Measurements from ENCODE around the gene EP400.
"Not testable (repeated sequence)": the region's sequence is repeated elsewhere in the genome, so short reads cannot be mapped to it uniquely, and the experiment has no call there.

EP400 gene

GRCh38 chr12:132070298-132070697 is 120.6 kb downstream of the EP400 start:
- DNase-seq, result no peak

DNA sequence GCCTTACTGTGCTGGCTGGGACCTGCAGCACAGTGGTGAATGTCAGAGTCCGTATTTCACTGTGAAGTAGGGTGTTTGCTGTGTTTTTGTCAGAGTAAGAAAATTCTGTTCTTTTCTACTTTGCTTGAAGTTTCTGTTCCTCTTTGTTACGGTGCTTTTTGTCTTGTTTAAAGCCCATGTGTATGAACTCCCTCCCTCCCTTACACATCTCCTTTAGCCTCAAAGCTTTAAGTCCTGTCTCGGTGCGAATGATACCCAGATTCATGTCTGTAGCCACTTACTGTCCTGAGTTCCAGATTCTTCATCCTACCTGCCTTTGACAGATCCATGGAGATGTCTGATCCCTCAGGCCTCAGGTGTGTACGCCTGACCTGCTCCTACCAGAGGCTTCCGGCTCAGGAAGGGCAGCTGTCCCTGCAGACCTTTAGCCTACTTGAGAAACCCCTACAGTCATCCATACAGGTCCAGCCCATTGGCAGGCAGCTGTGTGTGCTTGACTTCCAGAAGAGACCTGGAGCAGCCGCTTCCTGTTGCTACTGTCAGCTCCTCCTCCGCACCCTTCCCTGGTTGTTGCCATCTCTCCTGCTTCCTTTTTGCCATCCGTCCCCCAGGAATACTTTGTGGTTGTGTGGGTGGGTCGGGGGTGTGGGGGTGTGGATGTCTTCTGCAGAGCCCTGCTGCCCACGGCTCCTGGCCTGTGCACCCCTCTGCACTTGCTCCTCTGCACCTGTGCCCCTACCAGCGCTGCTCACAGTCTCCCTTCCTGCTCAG is 121.5 kb downstream of the EP400 start:
- DNase-seq, result no peak

DNA sequence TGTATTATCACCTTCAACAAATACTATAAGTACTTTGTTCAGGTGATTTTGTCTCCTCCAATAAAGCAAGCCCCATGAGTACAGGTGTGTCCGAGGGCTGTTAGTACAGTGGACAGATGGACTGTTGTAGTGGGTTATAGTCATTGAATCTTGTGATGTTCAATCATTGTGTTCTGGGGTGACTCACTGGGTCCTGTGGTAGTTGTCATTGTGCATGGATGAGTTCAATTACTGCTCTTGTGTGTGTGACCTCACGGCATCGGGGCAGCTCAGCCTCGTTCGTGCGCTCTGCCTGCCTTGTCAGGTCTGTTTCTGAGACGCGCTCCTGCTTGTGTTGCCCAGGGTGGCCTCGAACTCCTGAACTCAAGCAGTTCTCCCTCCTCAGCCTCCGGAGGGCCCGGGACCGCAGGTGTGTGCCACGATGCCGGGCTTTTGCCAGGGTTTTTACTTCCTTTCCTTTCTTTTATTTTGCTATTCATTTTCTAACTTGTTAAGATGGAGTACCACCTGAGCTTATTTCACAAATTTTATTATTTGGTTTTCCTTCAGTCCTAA is 122.2 kb downstream of the EP400 start:
- DNase-seq, result no peak

GRCh38 chr12:132074216-132074615 is 124.5 kb downstream of the EP400 start:
- no peak for DNase-seq

GRCh38 chr12:132075026-132075713 is 125.4 kb downstream of the EP400 start:
- no peak for DNase-seq

GRCh38 chr12:132075714-132076553 is 126.2 kb downstream of the EP400 start:
- DNase-seq, result no peak

GRCh38 chr12:132076711-132077110 is 127.0 kb downstream of the EP400 start:
- no peak for DNase-seq

DNA sequence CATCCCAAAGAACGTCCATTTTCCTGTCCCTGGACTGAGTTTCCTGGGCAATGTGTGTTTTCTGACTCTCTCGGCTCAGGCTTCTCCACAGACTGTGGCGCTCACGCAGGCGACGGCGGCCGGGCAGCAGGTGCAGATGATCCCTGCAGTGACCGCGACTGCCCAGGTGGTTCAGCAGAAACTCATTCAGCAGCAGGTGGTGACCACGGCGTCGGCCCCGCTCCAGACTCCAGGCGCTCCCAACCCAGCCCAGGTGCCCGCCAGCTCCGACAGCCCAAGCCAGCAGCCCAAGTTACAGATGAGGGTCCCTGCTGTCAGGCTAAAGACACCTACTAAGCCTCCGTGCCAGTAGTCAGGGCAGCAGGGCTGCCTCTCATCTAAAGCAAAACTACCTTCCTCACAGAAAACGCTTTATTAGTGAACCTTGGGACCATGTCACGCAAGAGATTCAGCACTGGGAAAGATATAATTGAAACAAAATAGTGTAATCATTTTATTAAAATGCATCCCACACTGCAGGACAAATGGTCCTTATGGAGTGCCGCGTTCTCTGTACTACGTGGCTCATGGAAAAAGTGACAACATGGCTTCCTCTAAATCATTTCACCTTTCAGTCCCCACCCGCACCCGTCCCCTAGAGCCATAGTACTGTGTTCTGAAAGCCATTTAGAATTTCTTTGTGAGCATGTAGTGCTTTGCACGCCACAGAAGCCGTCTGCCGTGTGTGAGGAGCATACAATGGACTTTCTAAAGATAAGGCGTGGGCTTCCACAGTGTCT is 127.8 kb downstream of the EP400 start:
- DNase-seq, result no peak

GRCh38 chr12:132078190-132078589 is 128.4 kb downstream of the EP400 start:
- DNase-seq, result no peak

DNA sequence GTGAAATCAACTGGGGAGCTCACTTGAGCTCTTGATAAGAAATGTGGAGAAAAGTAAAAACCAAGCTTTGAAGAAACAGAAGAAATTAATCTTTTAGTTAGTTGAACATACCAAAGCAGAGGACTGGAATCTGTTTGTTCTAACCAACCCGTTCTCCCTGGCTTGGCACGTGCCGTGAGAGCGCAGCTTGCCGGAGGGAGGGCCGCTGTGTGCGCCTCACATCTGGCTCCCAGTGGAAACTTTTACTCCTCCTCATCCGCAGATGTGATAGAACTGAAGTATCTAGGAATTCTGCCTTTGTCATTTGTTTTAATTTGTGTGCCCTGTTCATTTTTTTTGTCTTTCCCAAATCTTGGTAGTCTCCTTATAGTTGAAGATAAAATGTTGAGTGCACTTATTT is 129.5 kb downstream of the EP400 start:
- no peak for DNase-seq

GRCh38 chr12:132079695-132080094 is 130.0 kb downstream of the EP400 start:
- no peak for DNase-seq

GRCh38 chr12:132080515-132080914 is 130.8 kb downstream of the EP400 start:
- DNase-seq, result not testable (repeated sequence)

DNA sequence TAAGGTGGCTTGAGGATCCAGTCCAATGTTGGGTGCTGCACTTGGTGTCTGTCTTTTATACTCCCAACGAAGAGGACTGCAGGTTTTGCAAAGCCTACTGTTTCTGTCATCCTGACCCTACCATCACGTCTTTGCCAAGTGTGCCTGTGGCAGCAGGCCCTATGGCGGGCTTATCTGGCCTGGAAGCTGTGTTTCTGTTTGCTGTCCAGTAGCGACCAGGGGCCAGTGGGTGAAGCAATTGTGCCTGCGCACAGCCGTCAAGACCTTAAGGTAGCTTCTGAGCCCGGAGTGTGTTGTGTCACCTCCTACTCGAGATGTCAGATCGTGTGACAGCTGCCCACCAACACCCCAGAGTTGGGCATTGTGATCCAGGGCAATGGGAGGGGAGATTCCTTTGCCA is 131.7 kb downstream of the EP400 start:
- DNase-seq, result no peak

DNA sequence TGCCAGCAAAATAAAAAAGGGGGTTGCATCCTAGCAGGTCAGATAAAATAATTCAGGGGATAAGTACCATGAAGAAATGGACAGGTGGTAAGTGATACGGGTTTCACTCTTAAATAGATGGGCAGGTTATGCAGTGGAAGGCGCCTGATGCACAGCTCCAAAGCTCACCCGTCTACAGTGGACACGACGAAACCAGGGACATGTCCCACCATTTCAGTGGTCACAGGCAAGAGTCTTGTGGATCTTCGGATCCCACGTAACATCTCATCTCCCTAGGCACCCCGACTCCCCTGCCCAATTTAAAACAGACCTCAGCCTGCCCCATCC is 133.8 kb downstream of the EP400 start:
- DNase-seq, result no peak

DNA sequence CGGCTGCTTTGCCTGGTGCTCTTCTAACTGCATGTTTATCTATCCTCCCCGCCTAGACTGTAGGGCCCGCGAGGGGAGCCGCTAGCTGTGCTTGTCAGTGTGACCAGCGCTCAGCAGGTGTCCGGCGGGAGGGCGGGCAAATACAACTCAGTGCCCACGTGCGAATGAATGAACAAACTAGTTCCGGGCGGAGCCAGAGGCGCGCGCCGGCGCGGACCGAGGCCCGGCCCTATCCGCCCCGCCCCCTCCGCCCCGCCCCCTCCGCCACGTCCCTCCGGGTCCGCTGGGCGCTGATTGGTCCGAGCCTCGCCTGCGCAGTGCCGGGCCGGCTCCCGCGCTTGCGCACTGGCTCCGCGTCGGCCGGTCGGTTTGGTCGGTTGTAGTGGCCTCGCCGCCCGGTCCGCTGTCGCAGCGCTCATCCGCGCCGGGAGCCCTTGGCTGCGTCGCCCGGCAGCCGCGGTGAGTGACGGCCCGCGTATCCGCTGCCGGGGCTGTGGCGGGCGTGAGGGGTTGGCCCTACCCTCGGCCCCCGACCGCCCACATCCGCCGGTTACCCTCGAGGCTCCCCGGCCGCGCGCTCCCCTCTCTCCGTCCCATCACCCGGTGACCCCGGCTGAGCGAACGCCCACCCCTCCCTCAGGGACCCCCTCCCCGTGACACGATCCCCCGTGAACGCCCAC is 134.3 kb downstream of the EP400 start:
- DNase-seq, result peak; percentile 66

DNA sequence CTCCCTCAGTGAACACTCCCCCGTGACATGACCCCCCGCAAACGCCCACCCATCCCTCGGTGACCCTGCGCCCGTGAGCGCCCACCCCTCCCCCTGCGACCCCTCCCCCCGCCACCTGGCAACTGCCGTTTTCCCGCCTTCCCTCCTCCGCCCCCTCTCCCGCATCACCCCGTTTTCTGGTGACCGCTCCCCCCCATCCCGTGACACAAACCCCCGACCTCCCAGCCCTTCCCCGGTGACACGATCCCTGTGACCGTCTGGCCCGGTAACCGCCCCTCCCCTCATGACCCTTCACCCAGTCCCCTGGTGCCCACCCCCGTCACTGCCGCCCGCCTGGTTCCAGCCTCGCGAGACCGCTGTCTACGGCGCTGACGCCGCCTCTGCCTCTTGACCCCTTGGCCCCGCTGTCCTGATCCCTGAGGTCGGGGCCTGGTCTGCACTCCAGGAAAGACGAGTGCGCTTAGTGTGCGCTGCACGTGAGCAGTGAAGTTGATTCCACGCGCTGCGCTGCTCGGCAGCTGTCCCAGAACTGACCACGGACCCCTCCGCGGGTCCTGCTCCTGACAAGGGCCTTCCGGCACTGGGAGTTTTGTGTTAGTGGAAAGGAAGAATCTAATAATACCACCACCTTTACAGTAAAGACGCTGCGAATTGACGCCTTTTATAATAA is 135.0 kb downstream of the EP400 start:
- DNase-seq, result peak; percentile 9

- no peak for DNase-seq
These were observed 135.5 kb downstream of the EP400 start for GRCh38 chr12:132085291-132085635.

DNA sequence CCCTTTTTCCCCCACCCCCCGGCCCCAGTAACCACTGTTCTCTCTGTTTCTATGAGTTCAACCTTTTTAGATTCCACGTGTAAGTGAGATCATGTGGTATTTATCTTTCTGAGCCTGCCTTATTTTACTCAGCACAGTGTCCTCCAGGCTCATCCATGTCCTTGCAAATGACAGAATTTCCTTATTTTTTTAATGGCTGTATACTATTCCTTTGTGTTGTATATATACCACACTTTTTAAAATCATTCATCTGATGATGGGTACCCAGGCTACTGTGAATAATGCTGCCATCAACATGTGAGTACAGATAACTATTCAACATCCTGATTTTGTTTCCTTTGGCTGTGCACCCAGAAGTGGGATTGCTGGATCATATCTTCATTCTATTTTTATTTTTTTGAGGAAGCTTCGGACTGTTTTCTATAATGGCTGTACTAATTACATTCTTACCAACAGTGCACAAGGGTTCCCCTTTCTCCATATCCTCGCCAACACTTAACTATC is 139.7 kb downstream of the EP400 start:
- no peak for DNase-seq

DNA sequence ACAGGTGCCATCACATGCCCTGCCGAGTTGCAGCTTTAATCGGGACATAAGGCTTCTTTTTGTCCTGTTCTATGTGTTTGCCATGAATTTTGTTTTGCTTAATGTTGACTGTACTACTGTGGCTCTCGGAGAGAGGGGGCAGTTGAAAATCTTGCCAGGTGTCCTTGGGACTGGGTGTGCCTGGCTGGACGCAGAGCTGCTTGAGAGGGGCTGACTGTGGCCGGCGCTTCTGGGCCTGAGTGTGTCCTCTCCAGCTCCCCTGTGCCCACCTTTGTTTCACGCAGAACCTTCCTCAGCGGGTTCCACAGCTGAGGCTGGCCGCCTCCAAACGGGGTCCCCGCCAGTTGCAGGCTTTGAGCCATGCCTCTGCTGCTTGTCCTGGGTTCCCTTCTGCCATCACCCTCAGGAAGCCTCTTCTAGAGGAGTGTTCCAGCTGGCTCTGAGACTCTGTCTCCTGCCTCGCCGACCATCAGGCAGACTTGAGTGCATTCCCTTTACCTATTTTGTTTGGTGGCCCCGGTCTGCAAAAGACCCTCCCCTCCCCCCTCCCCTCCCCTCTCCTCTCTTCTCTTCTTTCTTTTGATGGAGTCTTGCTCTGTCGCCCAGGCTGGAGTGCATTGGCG is 144.6 kb downstream of the EP400 start:
- no peak for DNase-seq

GRCh38 chr12:132095520-132096409 is 146.0 kb downstream of the EP400 start:
- no peak for DNase-seq
